Stimulated activated CD8-positive, alpha-beta memory T cell treated with anti-CD3 and anti-CD28 coated beads, Interleukin-7, amount 100 ng/mL, for 1 hour (primary cell): ENCODE measurements around the gene TNFRSF14.

ENCODE experiments used
- DNase-seq, 2 donors: peaks; one replicate each; pipeline ENCODE4 v3.0.0-alpha.2; 2020; ENCODE audit warnings: low read depth in 2 of 2

Gene TNFRSF14

DNA sequence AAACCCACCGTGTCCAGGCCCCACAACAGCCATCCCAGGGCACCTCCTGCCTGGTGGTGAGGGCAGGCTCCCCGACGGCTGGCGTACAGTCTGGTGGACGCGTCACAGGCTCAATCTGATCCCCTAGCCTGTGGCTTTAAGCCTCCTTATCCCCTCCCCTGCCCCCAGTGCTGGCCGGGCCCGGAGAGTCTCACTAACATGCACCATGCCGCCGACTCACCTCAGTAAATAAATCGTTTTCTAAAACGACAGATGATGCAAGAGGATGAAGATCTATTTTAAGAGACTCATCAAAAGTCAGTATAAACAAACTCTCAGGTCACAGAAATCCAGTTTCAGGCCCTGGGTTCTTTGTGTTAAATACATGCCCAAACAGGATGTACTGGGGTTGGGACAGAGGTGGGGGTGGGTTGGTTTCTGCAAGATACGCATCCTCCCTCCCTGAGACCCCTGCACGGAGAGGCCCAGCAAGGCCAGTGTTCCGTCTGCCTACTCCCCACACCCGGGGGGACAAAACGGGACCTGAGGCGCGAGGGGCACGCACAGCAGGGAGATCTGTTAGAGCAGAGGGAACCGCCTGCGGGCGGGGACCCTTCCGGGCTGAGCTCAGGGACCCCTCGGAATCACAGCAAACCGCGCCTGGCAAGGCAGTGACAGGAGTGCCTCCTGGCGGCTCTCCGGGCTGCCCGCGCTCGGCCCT is 32.8 kb upstream of the TNFRSF14 start:
- no peak for DNase-seq

GRCh38 chr1:2523891-2524609 is 32.1 kb upstream of the TNFRSF14 start:
- no peak for DNase-seq

- no peak for DNase-seq
Measured at GRCh38 chr1:2525572-2525919, 30.6 kb upstream of the TNFRSF14 start.

- DNase-seq: peak; percentile 70 to 72
Measured at GRCh38 chr1:2525920-2526823, 30.0 kb upstream of the TNFRSF14 start, which contains the start of gene PANK4. TSS of gene PANK4 (minus strand) at chr1:2526596. CDS start at chr1:2526587, 9 bp downstream.

- no peak for DNase-seq
Measured at GRCh38 chr1:2526824-2527555, 29.2 kb upstream of the TNFRSF14 start.

DNA sequence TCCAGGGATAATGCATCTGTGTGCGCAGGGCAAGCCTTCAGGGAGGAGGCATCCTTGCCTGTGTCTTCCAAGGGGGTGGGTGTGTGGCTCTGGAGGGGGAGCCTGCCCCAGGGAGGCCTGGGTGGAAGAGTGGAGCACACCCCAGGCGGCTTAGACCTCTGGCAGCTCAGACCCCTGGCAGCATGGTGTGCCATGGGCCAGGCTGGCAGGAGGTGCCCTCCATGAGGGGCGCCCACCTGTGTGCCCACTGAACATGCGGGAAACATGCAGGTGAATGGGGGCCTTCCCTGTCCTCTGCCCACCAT is 28.7 kb upstream of the TNFRSF14 start:
- DNase-seq: no peak

DNA sequence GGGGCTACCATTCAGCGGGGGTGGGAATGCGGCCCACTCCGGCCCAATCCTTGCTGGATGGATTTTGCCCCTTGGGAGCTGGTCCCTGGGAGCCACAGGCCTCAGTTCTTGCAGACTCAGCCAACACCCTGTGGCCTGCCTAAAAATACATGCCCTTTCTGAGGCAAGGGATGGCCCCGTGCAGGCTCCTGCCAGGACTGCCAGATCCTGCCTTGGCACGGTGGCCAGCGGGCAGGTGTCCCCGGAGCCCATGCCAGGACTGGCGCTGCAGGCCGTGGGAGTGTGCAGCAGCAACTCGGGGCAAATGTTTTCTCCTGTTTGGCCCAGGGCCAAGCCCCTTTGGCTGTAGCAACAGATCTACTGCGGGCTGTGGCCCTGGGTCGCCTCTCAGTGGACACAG is 28.2 kb upstream of the TNFRSF14 start:
- DNase-seq: no peak

- no peak for DNase-seq
Measured at GRCh38 chr1:2528611-2528965, 27.6 kb upstream of the TNFRSF14 start.

DNA sequence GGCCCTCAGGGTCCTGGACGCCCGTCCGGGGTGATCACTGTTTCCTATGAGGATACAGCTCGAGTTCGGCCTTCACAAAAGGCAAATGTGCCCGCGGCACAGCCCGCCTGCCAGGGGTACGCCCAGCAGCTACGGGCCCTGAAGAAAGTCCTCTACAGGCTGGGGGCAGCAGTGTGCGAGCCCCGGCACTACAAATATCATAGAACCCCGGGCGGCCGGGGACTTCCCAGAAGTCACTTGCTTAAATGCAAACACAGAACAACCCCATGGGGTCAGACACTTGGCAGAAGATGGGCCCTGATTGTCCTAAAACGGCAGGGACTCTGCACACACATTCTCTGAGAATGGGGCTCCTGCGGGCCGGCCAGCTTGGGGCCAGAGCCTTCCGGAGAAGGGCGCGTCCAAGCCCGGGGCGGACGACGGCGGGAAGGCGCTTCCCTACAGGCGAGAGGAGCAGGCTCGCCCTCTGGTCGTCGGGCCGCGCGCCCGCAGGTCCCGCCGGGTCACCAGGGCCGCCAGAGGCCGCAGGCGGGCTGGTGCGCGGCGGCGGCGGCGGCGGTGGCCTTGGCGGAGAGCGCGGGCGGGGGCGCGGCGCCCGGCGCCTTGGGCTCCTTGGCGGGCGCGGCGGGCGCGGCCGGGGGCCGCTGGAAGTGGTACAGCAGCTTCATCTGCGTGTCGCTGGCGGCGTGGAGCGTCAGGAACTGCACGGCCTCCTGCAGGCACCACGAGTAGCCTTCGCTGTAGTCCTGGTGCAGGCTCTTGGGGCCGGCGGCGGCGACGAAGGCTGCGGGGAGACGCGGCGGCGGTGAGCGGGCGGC is 27.0 kb upstream of the TNFRSF14 start:
- no peak for DNase-seq

GRCh38 chr1:2529784-2530512 is 26.2 kb upstream of the TNFRSF14 start, which contains the start of gene HES5:
TSS of gene HES5 (minus strand) at chr1:2530263. CDS start at chr1:2530164, 99 bp downstream.
- DNase-seq: no peak

DNA sequence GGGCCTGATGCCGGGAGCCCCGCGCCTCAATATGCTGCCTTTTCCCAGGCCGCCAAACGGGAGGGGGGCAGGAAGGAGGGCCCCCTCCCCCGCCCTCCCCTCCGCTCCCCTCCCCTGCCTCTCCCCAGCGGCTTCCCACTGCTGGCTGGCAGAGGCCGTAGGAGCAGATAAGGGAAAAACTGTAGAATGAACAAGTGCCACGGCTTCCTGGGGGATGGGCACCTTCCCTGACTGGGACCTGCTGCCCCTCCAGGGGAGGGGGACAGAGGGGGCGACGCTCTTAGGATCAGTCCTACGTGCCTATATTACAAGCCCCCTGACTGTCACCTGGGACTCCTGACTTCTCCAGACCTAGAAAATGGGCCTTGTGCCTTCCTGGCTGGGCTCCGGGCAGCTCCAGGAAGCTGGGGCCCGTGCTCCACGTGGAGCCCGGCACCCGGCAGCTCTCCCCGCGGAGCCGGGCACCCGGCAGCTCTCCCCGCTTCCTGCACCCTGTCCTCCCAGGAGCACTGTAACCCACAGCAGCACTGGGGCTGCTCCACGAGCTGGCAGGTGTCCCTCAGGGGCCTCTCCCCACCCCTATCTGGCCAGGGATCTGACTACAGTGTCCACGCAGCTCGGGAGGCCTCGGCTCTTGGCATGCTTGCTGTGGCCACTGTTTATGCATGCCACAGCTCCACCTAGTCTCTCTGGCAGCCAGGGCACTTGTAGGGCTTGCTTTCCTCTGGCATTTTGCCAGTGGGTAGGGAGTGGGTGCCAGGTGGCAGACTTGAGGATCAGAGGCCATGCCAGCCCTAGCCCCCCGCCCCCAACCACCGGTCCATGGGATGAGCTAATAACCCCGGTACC is 25.4 kb upstream of the TNFRSF14 start:
- no peak for DNase-seq

- DNase-seq: no peak
Measured at GRCh38 chr1:2532485-2533160, 23.5 kb upstream of the TNFRSF14 start.

DNA sequence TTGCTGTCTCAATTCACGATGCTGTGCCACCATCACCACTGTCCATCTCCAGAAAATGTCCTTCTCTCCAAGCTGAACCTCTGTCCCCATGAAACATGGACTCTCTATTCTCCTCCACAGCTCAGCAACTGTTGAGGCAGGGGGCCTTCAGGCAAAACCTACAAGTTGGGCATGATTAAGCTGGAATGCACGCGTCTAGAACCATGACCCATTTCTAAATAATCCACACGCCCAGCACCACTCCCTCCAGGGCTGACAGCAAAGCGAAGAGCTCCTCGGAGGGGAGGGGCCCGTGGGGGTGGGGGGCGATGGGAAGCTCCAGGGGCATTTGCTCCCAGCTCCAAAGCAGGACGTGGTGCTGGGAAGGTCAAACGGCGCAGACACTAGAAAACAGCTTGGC is 22.8 kb upstream of the TNFRSF14 start:
- DNase-seq: no peak

- DNase-seq: no peak
Measured at GRCh38 chr1:2534315-2534686, 21.9 kb upstream of the TNFRSF14 start.

DNA sequence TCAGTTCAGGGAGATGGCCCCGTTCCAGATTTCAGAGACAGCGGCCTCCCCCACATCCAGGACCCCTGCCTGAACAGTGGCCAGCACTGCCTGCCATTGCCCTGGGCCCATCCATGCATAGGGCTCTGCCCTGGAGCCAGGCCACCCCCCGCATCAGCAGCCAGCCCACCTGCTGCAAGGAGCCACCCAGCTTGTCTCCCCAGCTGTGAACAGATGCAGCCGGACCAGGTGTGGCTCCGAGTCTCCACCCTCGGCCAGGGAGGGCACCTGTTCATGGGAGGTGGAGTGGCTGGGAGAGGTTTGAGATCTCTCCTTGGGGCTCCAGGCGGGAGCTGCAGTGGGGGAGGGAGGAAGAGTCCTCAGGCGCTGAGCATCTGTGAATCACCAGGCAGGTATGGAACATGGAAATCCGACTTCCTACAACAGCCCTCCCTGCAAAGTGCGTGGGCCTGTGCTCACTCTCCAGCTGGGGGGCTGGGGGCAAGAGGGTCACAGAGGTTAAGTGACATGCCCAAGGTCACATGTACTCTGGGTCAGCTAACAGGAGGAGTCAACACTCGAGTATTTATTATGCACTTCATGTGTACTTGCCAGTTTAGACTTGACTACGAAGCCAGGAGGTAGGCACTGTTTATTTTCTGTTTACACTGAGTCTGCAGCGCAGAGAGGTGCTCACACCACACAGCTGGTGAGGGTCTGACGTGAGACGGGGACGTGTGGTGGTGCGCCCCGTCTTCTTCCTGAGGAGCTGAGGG is 21.3 kb upstream of the TNFRSF14 start:
- DNase-seq: no peak

GRCh38 chr1:2535455-2535854 is 20.7 kb upstream of the TNFRSF14 start:
- DNase-seq: no peak

DNA sequence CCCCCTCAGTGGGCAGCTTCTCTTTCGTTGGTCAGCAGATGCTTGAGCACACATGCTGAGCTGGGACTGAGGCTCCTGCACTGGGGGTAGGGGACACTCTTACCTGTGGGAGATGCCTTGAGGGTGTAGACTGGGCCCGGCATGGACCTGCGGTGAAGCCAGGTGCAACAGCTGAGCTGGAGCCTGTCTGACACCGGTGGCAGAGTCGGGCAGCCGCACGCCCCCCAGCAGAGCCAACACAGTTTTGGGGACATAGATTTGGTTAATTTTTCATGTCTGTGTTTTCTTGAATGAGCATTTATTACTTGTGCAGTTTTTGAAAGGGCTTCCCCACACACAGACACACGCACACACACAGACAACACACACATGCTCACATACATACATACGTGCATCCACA is 20.2 kb upstream of the TNFRSF14 start:
- DNase-seq: no peak

GRCh38 chr1:2537784-2538115 is 18.4 kb upstream of the TNFRSF14 start:
- DNase-seq: no peak
